Transverse colon (tissue), 4 donors: Measurements from ENCODE around the gene BORCS6.

Source experiments
- CTCF ChIP-seq, 5 experiments: fragments of 200-600 bp in 3 of 5; fragments of 450-650 bp in 2 of 5; sonication (generic) in 3 of 5; IDR thresholded peaks; 1 replicate in 2 of 5; 2 replicates in 3 of 5; pipeline ENCODE4 v1.5.1; 2016 to 2017; ENCODE audit warnings: antibody characterized with exemption in 5 of 5, inconsistent platforms in 3 of 5, mild to moderate bottlenecking in 2 of 5, moderate library complexity in 1 of 5
- POLR2A ChIP-seq: fragments of 450-650 bp; IDR thresholded peaks from one replicate; pipeline ENCODE4 v1.6.1; 2016; ENCODE audit warnings: antibody characterized with exemption, mild to moderate bottlenecking, moderate library complexity
- POLR2AphosphoS5 ChIP-seq, 3 donors: sonication (generic); formaldehyde crosslinking; IDR thresholded peaks; one replicate each; pipeline ENCODE4 v1.6.1; 2016; ENCODE audit warnings: antibody characterized with exemption in 3 of 3

- TF ChIP-seq CTCF (IDR thresholded peaks at IDR 0.05) (peak in 2 of 5 experiments; percentile 25 to 39), POLR2AphosphoS5 (IDR thresholded peaks at IDR 0.05) (peak; percentile 72 to 92 (median 92)), POLR2A (peak; percentile 55)
Observed at GRCh38 chr17:8162233-8162996, 27.6 kb downstream of the BORCS6 start, which contains the start of gene VAMP2.
